CD4-positive, alpha-beta T cell treated with Interleukin-2 at 100 ng/mL for 4 hours (primary cell): ENCODE results near the gene PLA2G2D.

Source experiments
- DNase-seq: peaks from one replicate; pipeline ENCODE4 v3.0.0-alpha.2; 2020; ENCODE audit warnings: low spot score

Gene PLA2G2D

GRCh38 chr1:20119347-20119746, at the start of gene PLA2G2D:
Gene PLA2G2D (minus strand): TSS chr1:20119536. CDS start chr1:20119498, 38 bp downstream.
- DNase-seq = no peak

GRCh38 chr1:20168564-20169491, 49.5 kb upstream of the PLA2G2D start:
- DNase-seq = no peak

- no peak for DNase-seq
These were observed 47.8 kb upstream of the PLA2G2D start for GRCh38 chr1:20167126-20167525.

GRCh38 chr1:20166051-20166450, 46.7 kb upstream of the PLA2G2D start:
- DNase-seq = no peak

- no peak for DNase-seq
These were observed 46.2 kb upstream of the PLA2G2D start for GRCh38 chr1:20165522-20165951.

GRCh38 chr1:20164694-20165202, 45.4 kb upstream of the PLA2G2D start:
- DNase-seq = no peak

GRCh38 chr1:20160034-20160433, 40.7 kb upstream of the PLA2G2D start:
- no peak for DNase-seq

- DNase-seq = peak; percentile 8
These were observed 39.2 kb upstream of the PLA2G2D start for GRCh38 chr1:20158358-20159070.

GRCh38 chr1:20154301-20154831, 35.0 kb upstream of the PLA2G2D start:
- no peak for DNase-seq

- no peak for DNase-seq
These were observed 33.7 kb upstream of the PLA2G2D start for GRCh38 chr1:20153000-20153418.

GRCh38 chr1:20152599-20152930, 33.2 kb upstream of the PLA2G2D start:
- DNase-seq = no peak

GRCh38 chr1:20151906-20152598, 32.7 kb upstream of the PLA2G2D start:
- DNase-seq = peak; percentile 76

GRCh38 chr1:20150969-20151368, 31.6 kb upstream of the PLA2G2D start:
- DNase-seq = no peak

- DNase-seq = no peak
These were observed 31.0 kb upstream of the PLA2G2D start for GRCh38 chr1:20150326-20150705.

GRCh38 chr1:20149601-20150325, 30.4 kb upstream of the PLA2G2D start:
- DNase-seq = no peak

- no peak for DNase-seq
These were observed 29.5 kb upstream of the PLA2G2D start for GRCh38 chr1:20148571-20149500.

- DNase-seq = no peak
These were observed 28.7 kb upstream of the PLA2G2D start for GRCh38 chr1:20147846-20148570.

- DNase-seq = no peak
These were observed 24.6 kb upstream of the PLA2G2D start for GRCh38 chr1:20143734-20144565.

- no peak for DNase-seq
These were observed 24.0 kb upstream of the PLA2G2D start for GRCh38 chr1:20143318-20143717.
